Spleen (tissue), 11 donors: ENCODE results near the gene GNB3. TPM values are rescaled to one million over a fixed set of nuclear protein-coding genes. Genes with fewer than 3 reads are reported as not detected.

ENCODE experiments used
- DNase-seq: peaks from one replicate; pipeline ENCODE4 v3.0.0-alpha.2; 2020
- H3K27ac ChIP-seq, 8 donors: fragments of 200-600 bp; sonication (generic) in 7 of 8; 1 replicate in 4 of 8; 2 replicates in 4 of 8; pipeline versions ENCODE4 v1.5.0 to v1.8.0; 2016 to 2021; ENCODE audit warnings: inconsistent platforms in 4 of 8, mild to moderate bottlenecking in 4 of 8, moderate library complexity in 1 of 8
- H3K27me3 ChIP-seq, 7 donors: fragments of 200-600 bp; sonication (generic) in 6 of 7; replicated peaks in 1 of 7; 1 replicate in 4 of 7; 2 replicates in 3 of 7; pipeline versions ENCODE4 v1.5.0 to v1.8.0; 2016 to 2021; ENCODE audit warnings: inconsistent platforms in 3 of 7, mild to moderate bottlenecking in 1 of 7
- H3K36me3 ChIP-seq, 6 donors: fragments of 200-600 bp; sonication (generic) in 5 of 6; 1 replicate in 4 of 6; 2 replicates in 2 of 6; pipeline versions ENCODE4 v1.5.0 to v1.8.0; 2016 to 2021; ENCODE audit warnings: inconsistent platforms in 2 of 6
- H3K4me1 ChIP-seq, 6 donors: fragments of 200-600 bp; sonication (generic) in 5 of 6; 1 replicate in 3 of 6; 2 replicates in 3 of 6; pipeline versions ENCODE4 v1.5.0 to v1.8.0; 2016 to 2021; ENCODE audit warnings: inconsistent platforms in 3 of 6
- H3K4me3 ChIP-seq, 8 donors: fragments of 200-600 bp; sonication (generic) in 7 of 8; 1 replicate in 4 of 8; 2 replicates in 4 of 8; pipeline versions ENCODE4 v1.5.0 to v1.8.0; 2016 to 2021; ENCODE audit warnings: inconsistent platforms in 4 of 8, mild to moderate bottlenecking in 4 of 8, moderate library complexity in 2 of 8
- H3K9me3 ChIP-seq, 8 donors: fragments of 200-600 bp; sonication (generic) in 7 of 8; 1 replicate in 4 of 8; 2 replicates in 4 of 8; pipeline versions ENCODE4 v1.5.0 to v1.8.0; 2016 to 2021; ENCODE audit warnings: inconsistent platforms in 4 of 8
- CTCF ChIP-seq, 11 experiments: fragments of 200-600 bp in 7 of 11; fragments of 450-650 bp in 4 of 11; sonication (generic) in 4 of 11; IDR thresholded peaks in 8 of 11; conservative IDR thresholded peaks in 3 of 11; 1 replicate in 7 of 11; 2 replicates in 4 of 11; pipeline versions ENCODE4 v1.4.0 to v1.8.0; 2016 to 2021; ENCODE audit warnings: antibody characterized with exemption in 11 of 11, inconsistent platforms in 4 of 11, mild to moderate bottlenecking in 1 of 11
- POLR2A ChIP-seq, 3 donors: fragments of 450-650 bp; IDR thresholded peaks; one replicate each; pipeline ENCODE4 v1.5.1; 2017; ENCODE audit warnings: antibody characterized with exemption in 3 of 3, mild to moderate bottlenecking in 1 of 3
- POLR2AphosphoS5 ChIP-seq, 3 donors: sonication (generic); formaldehyde crosslinking; IDR thresholded peaks; one replicate each; pipeline ENCODE4 v1.5.1; 2017; ENCODE audit warnings: antibody characterized with exemption in 3 of 3
- WGBS, 5 donors: extraction: QIAGEN DNeasy Blood & Tissue Kit in 3 of 5; methylation state at CpG; one replicate each; pipeline versions ENCODE4 v1.1.5 to v1.1.7; 2013 to 2018; 5-methylcytosine and 5-hydroxymethylcytosine counted together
- intact Hi-C: fragments of 100-400 bp; cut with DNase I; formaldehyde crosslinking; loops from one replicate; pipeline ENCODE4 v1.15.0; 2023; ENCODE audit warnings: low total_unique reads
- polyA plus RNA-seq, 3 donors: library from polyadenylated mRNA; stranded (reverse); fragments of 200-250 nt; gene quantifications; one replicate each; pipeline ENCODE4 v1.2.1, GENCODE V29; 2013
- total RNA-seq, 7 donors: library from RNA; depleted of rRNA in 3 of 7; stranded (reverse); fragments of >200 nt in 3 of 7; fragmentation: NEBNext Ultra II Directional in 4 of 7; extraction: Animal tissue kit (Norgen Biotek cat#: 25700) in 4 of 7; gene quantifications; one replicate each; pipeline versions ENCODE4 v1.1.0 to v1.2.1, GENCODE V29; 2016 to 2021
- donor health status: healthy with polysubstance abuse.
- donor health status: DM: no; HTN: no; CAD: no; lungs with moderate emphysema.
- donor health status: DM: no; HTN: no; CAD: no.
- donor health status: Bipolar disorder and iron deficiency.
- donor health status: healthy.
- donor health status: DM: no; HTN: no; CAD: no.
- donor health status: DM: yes; HTN: yes; CAD: no.

The GNB3 gene
- total and polyA plus RNA-seq, 10 donors: 0.75 to 3.9 (median 1.3) TPM

GRCh38 chr12:6858799-6859198 is 18.1 kb downstream of the GNB3 start:
- H3K4me1 ChIP-seq: peaks cover 0 to 10% (median 2%) of the 10 kb centered on the region in 6 donors
- H3K4me3 ChIP-seq: no peak overlapping the region
- H3K27ac ChIP-seq: no peak overlapping the region
- no peaks in the 10 kb centered on the region for H3K9me3 ChIP-seq
- TF ChIP-seq POLR2AphosphoS5 (IDR thresholded peaks at IDR 0.05) (no peak), POLR2A (IDR thresholded peaks at IDR 0.05) (no peak), CTCF (IDR thresholded peaks at IDR 0.05 in 8 of 11, conservative IDR thresholded peaks at IDR 0.05 in 3 of 11) (no peak)
- peaks cover 10 to 90% (median 83%) of the 10 kb centered on the region in 6 donors for H3K36me3 ChIP-seq
- no peaks in the 10 kb centered on the region for H3K27me3 ChIP-seq
- WGBS, 5 donors: 96 to 100% (median 98%) methylated on average over 2 of the region's 2 CpGs
- DNase-seq: no peak
- intact Hi-C loops: loop anchor here (10.0 kb wide), 1 partner anchor 294 kb away; the partner anchor contains the start of gene NOP2

GRCh38 chr12:6860116-6860515 is 19.4 kb downstream of the GNB3 start:
- no peak overlapping the region for H3K4me3 ChIP-seq
- no peaks in the 10 kb centered on the region for H3K9me3 ChIP-seq
- WGBS, 5 donors: 92 to 99% (median 96%) methylated on average over 9 of the region's 9 CpGs
- DNase-seq: no peak
- H3K27me3 ChIP-seq: no peaks in the 10 kb centered on the region
- no peak overlapping the region for H3K27ac ChIP-seq
- H3K4me1 ChIP-seq: no peaks in the 10 kb centered on the region
- TF ChIP-seq POLR2A (IDR thresholded peaks at IDR 0.05) (no peak), POLR2AphosphoS5 (IDR thresholded peaks at IDR 0.05) (no peak), CTCF (IDR thresholded peaks at IDR 0.05 in 8 of 11, conservative IDR thresholded peaks at IDR 0.05 in 3 of 11) (no peak)
- peaks cover 10 to 100% (median 94%) of the 10 kb centered on the region in 6 donors for H3K36me3 ChIP-seq
- intact Hi-C loops: loop anchor here (10.0 kb wide), 1 partner anchor 105 kb away; no protein-coding TSS in a partner anchor

- Histone ChIP-seq H3K4me3 (no peak overlapping the region), H3K36me3 (peaks cover 10 to 100% (median 94%) of the 10 kb centered on the region in 6 donors), H3K27me3 (no peaks in the 10 kb centered on the region), H3K27ac (no peak overlapping the region), H3K9me3 (no peaks in the 10 kb centered on the region), H3K4me1 (no peaks in the 10 kb centered on the region)
- 96 to 99% (median 96%) methylated on average over 7 of the region's 7 CpGs for WGBS, 5 donors
- DNase-seq: no peak
- intact Hi-C loops: loop anchor here (10.0 kb wide), 1 partner anchor 104 kb away; no protein-coding TSS in a partner anchor
- no peak for TF ChIP-seq CTCF (IDR thresholded peaks at IDR 0.05 in 8 of 11, conservative IDR thresholded peaks at IDR 0.05 in 3 of 11)
- TF ChIP-seq POLR2AphosphoS5 (IDR thresholded peaks at IDR 0.05): no peak
- no peak for TF ChIP-seq POLR2A (IDR thresholded peaks at IDR 0.05)
Measured at GRCh38 chr12:6860942-6861341, 20.2 kb downstream of the GNB3 start.

- DNase-seq: no peak
- Histone ChIP-seq H3K9me3 (no peaks in the 10 kb centered on the region), H3K4me1 (peaks cover 0 to 3% (median under 1%) of the 10 kb centered on the region in 6 donors), H3K36me3 (peaks cover 10 to 99% (median 92%) of the 10 kb centered on the region in 6 donors), H3K27me3 (no peaks in the 10 kb centered on the region), H3K4me3 (no peak overlapping the region), H3K27ac (no peak overlapping the region)
- intact Hi-C loops: loop anchor here (10.0 kb wide), 1 partner anchor 103 kb away; no protein-coding TSS in a partner anchor
- TF ChIP-seq POLR2AphosphoS5 (IDR thresholded peaks at IDR 0.05): no peak
- no peak for TF ChIP-seq CTCF (IDR thresholded peaks at IDR 0.05 in 8 of 11, conservative IDR thresholded peaks at IDR 0.05 in 3 of 11)
- no peak for TF ChIP-seq POLR2A (IDR thresholded peaks at IDR 0.05)
- 93 to 96% (median 95%) methylated on average over 8 to 9 of the region's 9 CpGs for WGBS, 5 donors
Measured at GRCh38 chr12:6861391-6861790, 20.7 kb downstream of the GNB3 start.
